Measurements from ENCODE around the gene AK9.
"Not testable (repeated sequence)": the region's sequence is repeated elsewhere in the genome, so short reads cannot be mapped to it uniquely, and the experiment has no call there.

The AK9 gene

GRCh38 chr6:109467696-109468095 is 223.3 kb downstream of the AK9 start:
- Histone ChIP-seq H3K27ac (no peak overlapping the region), H3K27me3 (no peaks in the 10 kb centered on the region), H3K4me1 (ENCODE audit: control insufficient read depth in 1 of 2, insufficient read depth in 1 of 2, low read depth in 1 of 2, low read length in 1 of 2) (peaks cover 33% of the 10 kb centered on the region in 2 experiments), H3K36me3 (peaks cover 26% of the 10 kb centered on the region), H3K9me3 (no peaks in the 10 kb centered on the region), H3K4me3 (ENCODE audit: low read depth in 1 of 2, low read length in 1 of 2) (no peak overlapping the region)
- TF ChIP-seq CTCF (IDR thresholded peaks at IDR 0.05): no peak

GRCh38 chr6:109466212-109466923 is 224.6 kb downstream of the AK9 start:
- Histone ChIP-seq H3K9me3 (no peaks in the 10 kb centered on the region), H3K27ac (no peak overlapping the region), H3K4me3 (ENCODE audit: low read depth in 1 of 2, low read length in 1 of 2) (no peak overlapping the region), H3K36me3 (peaks cover 32% of the 10 kb centered on the region), H3K27me3 (no peaks in the 10 kb centered on the region), H3K4me1 (ENCODE audit: control insufficient read depth in 1 of 2, insufficient read depth in 1 of 2, low read depth in 1 of 2, low read length in 1 of 2) (peaks cover 27 to 30% of the 10 kb centered on the region in 2 experiments)
- no peak for TF ChIP-seq CTCF (IDR thresholded peaks at IDR 0.05)

GRCh38 chr6:109465772-109466171 is 225.2 kb downstream of the AK9 start:
- H3K27ac ChIP-seq: no peak overlapping the region

GRCh38 chr6:109461733-109462526 is 229.1 kb downstream of the AK9 start:
- Histone ChIP-seq H3K27me3 (no peaks in the 10 kb centered on the region), H3K27ac (no peak overlapping the region), H3K4me1 (ENCODE audit: control insufficient read depth in 1 of 2, insufficient read depth in 1 of 2, low read depth in 1 of 2, low read length in 1 of 2) (peaks cover 18 to 19% of the 10 kb centered on the region in 2 experiments), H3K4me3 (ENCODE audit: low read depth in 1 of 2, low read length in 1 of 2) (no peak overlapping the region), H3K9me3 (no peaks in the 10 kb centered on the region), H3K36me3 (peaks cover 32% of the 10 kb centered on the region)
- TF ChIP-seq CTCF (IDR thresholded peaks at IDR 0.05): no peak

More at GRCh38 chr6:109465772-109466171, 225.2 kb downstream of the AK9 start:
- Histone ChIP-seq H3K36me3 (peaks cover 32% of the 10 kb centered on the region), H3K27me3 (no peaks in the 10 kb centered on the region), H3K4me1 (ENCODE audit: control insufficient read depth in 1 of 2, insufficient read depth in 1 of 2, low read depth in 1 of 2, low read length in 1 of 2) (peaks cover 23 to 24% of the 10 kb centered on the region in 2 experiments), H3K9me3 (no peaks in the 10 kb centered on the region), H3K4me3 (ENCODE audit: low read depth in 1 of 2, low read length in 1 of 2) (no peak overlapping the region)
- no peak for TF ChIP-seq CTCF (IDR thresholded peaks at IDR 0.05)

GRCh38 chr6:109461205-109461604 is 229.8 kb downstream of the AK9 start:
- not testable (repeated sequence) for H3K4me3 ChIP-seq (ENCODE audit: low read depth in 1 of 2, low read length in 1 of 2); H3K27ac ChIP-seq; H3K27me3 ChIP-seq; H3K9me3 ChIP-seq
- H3K36me3 ChIP-seq: peaks cover 28% of the 10 kb centered on the region
- H3K4me1 ChIP-seq (ENCODE audit: control insufficient read depth in 1 of 2, insufficient read depth in 1 of 2, low read depth in 1 of 2, low read length in 1 of 2): peaks cover 25 to 27% of the 10 kb centered on the region in 2 experiments

All from neutrophil (primary cell).